HepG2 (cell line): ENCODE measurements around the gene NAT9. TPM values are rescaled to one million over a fixed set of nuclear protein-coding genes. Genes with fewer than 3 reads are reported as not detected.
A peak's percentile ranks its signal among the peaks of the same experiment; 100 is the strongest.

Experiments
- ATF7 ChIP-seq, 2 experiments: fragments of 450-650 bp in 1 of 2; sonication (generic) in 1 of 2; formaldehyde crosslinking in 1 of 2; IDR thresholded peaks; 2 replicates each; pipeline versions ENCODE4 v1.4.0 to v1.6.1; 2016 to 2020; ENCODE audit warnings: antibody characterized with exemption in 1 of 2, mild to moderate bottlenecking in 1 of 2, missing genetic modification reagents in 1 of 2
- CCAR2 ChIP-seq: fragments of 200-400 bp; formaldehyde crosslinking; optimal IDR thresholded peaks from 2 replicates; pipeline ENCODE3; 2018; ENCODE audit warnings: low read depth, mild to moderate bottlenecking, low read length, moderate library complexity
- NBN ChIP-seq: fragments of 450-650 bp; conservative IDR thresholded peaks from 2 replicates; pipeline ENCODE4 v1.6.1; 2017
- RBM22 ChIP-seq: fragments of 200-400 bp; formaldehyde crosslinking; optimal IDR thresholded peaks from 2 replicates; pipeline ENCODE3; 2017; ENCODE audit warnings: mild to moderate bottlenecking, low read length, moderate library complexity
- SSRP1 ChIP-seq: IDR thresholded peaks from 2 replicates; pipeline ENCODE4 v1.6.1; 2016; ENCODE audit warnings: control low read depth
- ZKSCAN1 ChIP-seq: fragments of 150-350 bp; IDR thresholded peaks from 2 replicates; pipeline ENCODE4 v1.6.1; 2014; ENCODE audit warnings: low read length
- ZNF124 ChIP-seq: sonication (generic); formaldehyde crosslinking; IDR thresholded peaks from 2 replicates; pipeline ENCODE4 v1.4.0; 2020; ENCODE audit warnings: missing genetic modification reagents
- ZNF44 ChIP-seq: sonication (generic); formaldehyde crosslinking; IDR thresholded peaks from 2 replicates; pipeline ENCODE4 v1.5.1; 2020; ENCODE audit warnings: mild to moderate bottlenecking, missing genetic modification reagents
- ZNF558 ChIP-seq: sonication (generic); formaldehyde crosslinking; IDR thresholded peaks from 2 replicates; pipeline ENCODE4 v1.9.0; 2022; ENCODE audit warnings: mild to moderate bottlenecking, missing genetic modification reagents, borderline replicate concordance
- polyA plus RNA-seq, 8 experiments: library from polyadenylated mRNA; depleted of rRNA in 3 of 8; stranded (reverse) in 7 of 8; unstranded in 1 of 8; fragments of >200 nt; fragmentation: Illumina TruSeq in 4 of 8; extraction: Trizol in 4 of 8; gene quantifications; 2 replicates each; pipeline versions ENCODE4 v1.2.1 to v1.2.3, GENCODE V29; 2011 to 2016; ENCODE audit warnings: low read depth in 4 of 8, missing spikeins in 1 of 8, mixed read lengths in 1 of 8; ENCODE audit not compliant: insufficient read depth in 1 of 8
- total RNA-seq, 5 experiments: library from RNA; depleted of rRNA; stranded (reverse); fragments of >200 nt; fragmentation: Illumina TruSeq; extraction: Trizol; gene quantifications; 2 replicates each; pipeline ENCODE4 v1.2.3, GENCODE V29; 2016; ENCODE audit warnings: low read depth in 1 of 5
- TF ChIP-seq, protein P1 (sequence below): sonication (generic); formaldehyde crosslinking; IDR thresholded peaks from 2 replicates; pipeline ENCODE4 v1.8.1; 2022; ENCODE audit warnings: low read depth, mild to moderate bottlenecking, missing genetic modification reagents
- TF ChIP-seq, protein P2 (sequence below): sonication (generic); formaldehyde crosslinking; IDR thresholded peaks from 2 replicates; pipeline ENCODE4 v1.4.0; 2020; ENCODE audit warnings: missing genetic modification reagents, mild to moderate bottlenecking, borderline replicate concordance
- TF ChIP-seq, protein P3 (sequence below): sonication (generic); formaldehyde crosslinking; IDR thresholded peaks from 2 replicates; pipeline ENCODE4 v1.5.0; 2020; ENCODE audit warnings: mild to moderate bottlenecking, missing genetic modification reagents
- TF ChIP-seq, protein P4 (sequence below): sonication (generic); formaldehyde crosslinking; IDR thresholded peaks from 2 replicates; pipeline ENCODE4 v1.5.1; 2020; ENCODE audit warnings: missing genetic modification reagents, mild to moderate bottlenecking, borderline replicate concordance
- TF ChIP-seq, protein P5 (sequence below): sonication (generic); formaldehyde crosslinking; IDR thresholded peaks from 2 replicates; pipeline ENCODE4 v1.4.0; 2020; ENCODE audit warnings: low read depth, mild to moderate bottlenecking, missing genetic modification reagents
- TF ChIP-seq, protein P6 (sequence below): sonication (generic); formaldehyde crosslinking; conservative IDR thresholded peaks from 2 replicates; pipeline ENCODE4 v1.4.0; 2020; ENCODE audit warnings: mild to moderate bottlenecking, missing genetic modification reagents, moderate library complexity

The NAT9 gene
- total and polyA plus RNA-seq, 2 of the 13 experiments (the other 11 are each of a cell fraction or from before 2014, with no cell fraction given): 39.7 to 44.2 TPM

DNA sequence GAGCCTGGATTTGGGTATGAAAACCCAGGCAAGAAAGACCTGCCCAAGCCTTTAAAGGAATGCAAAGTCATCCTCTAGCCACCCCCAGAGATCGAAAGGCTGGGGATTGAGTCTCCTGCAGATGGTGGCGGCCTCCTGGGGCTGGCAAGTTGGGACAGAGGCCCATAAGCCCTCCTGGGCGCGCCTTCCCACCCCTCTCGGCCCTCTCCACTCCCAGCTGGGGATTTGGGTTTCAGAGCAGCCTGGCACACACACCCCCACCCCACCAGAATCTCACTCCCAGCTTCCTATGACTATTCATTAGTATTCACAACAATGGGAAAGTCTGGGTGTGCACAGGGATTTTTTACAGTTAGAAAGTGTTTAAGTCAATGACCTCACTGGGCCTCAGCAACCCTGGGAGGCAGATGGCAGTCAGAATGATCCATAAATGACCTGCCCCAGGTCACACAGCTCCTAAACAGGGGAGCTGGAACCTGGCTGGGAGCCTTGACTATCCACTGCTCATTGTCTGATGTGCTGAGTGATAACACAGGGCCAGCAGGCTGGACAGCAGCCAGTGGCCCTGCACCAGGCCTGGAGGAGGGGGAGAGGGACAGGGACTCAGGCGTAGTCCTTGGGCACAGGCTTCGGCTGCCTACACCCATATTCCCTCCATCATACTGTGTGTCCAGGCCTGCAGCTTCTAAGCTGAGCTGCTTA, 15.6 kb downstream of the NAT9 start (continued):
- TF ChIP-seq, protein P1, sequence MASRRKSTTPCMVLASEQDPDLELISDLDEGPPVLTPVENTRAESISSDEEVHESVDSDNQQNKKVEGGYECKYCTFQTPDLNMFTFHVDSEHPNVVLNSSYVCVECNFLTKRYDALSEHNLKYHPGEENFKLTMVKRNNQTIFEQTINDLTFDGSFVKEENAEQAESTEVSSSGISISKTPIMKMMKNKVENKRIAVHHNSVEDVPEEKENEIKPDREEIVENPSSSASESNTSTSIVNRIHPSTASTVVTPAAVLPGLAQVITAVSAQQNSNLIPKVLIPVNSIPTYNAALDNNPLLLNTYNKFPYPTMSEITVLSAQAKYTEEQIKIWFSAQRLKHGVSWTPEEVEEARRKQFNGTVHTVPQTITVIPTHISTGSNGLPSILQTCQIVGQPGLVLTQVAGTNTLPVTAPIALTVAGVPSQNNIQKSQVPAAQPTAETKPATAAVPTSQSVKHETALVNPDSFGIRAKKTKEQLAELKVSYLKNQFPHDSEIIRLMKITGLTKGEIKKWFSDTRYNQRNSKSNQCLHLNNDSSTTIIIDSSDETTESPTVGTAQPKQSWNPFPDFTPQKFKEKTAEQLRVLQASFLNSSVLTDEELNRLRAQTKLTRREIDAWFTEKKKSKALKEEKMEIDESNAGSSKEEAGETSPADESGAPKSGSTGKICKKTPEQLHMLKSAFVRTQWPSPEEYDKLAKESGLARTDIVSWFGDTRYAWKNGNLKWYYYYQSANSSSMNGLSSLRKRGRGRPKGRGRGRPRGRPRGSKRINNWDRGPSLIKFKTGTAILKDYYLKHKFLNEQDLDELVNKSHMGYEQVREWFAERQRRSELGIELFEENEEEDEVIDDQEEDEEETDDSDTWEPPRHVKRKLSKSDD (CRISPR knock-in tag): no peak
- TF ChIP-seq CCAR2 (no peak), ZNF124 (no peak), ZNF44 (peak; percentile 53; the same call in 1 of the 2 replicates), ATF7 (IDR thresholded peaks at IDR 0.05) (no peak), ATF7 (CRISPR knock-in tag; IDR thresholded peaks at IDR 0.05) (no peak), ZNF558 (no peak), SSRP1 (CRISPR knock-in tag) (no peak), RBM22 (no peak), ZKSCAN1 (no peak), NBN (no peak)
- TF ChIP-seq, protein P2, sequence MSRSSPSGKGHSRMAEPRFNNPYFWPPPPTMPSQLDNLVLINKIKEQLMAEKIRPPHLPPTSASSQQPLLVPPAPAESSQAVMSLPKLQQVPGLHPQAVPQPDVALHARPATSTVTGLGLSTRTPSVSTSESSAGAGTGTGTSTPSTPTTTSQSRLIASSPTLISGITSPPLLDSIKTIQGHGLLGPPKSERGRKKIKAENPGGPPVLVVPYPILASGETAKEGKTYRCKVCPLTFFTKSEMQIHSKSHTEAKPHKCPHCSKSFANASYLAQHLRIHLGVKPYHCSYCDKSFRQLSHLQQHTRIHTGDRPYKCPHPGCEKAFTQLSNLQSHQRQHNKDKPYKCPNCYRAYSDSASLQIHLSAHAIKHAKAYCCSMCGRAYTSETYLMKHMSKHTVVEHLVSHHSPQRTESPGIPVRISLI (CRISPR knock-in tag): 0 out of 2 replicates have a peak, but pooled peaks have one; percentile 18
- TF ChIP-seq, protein P3, sequence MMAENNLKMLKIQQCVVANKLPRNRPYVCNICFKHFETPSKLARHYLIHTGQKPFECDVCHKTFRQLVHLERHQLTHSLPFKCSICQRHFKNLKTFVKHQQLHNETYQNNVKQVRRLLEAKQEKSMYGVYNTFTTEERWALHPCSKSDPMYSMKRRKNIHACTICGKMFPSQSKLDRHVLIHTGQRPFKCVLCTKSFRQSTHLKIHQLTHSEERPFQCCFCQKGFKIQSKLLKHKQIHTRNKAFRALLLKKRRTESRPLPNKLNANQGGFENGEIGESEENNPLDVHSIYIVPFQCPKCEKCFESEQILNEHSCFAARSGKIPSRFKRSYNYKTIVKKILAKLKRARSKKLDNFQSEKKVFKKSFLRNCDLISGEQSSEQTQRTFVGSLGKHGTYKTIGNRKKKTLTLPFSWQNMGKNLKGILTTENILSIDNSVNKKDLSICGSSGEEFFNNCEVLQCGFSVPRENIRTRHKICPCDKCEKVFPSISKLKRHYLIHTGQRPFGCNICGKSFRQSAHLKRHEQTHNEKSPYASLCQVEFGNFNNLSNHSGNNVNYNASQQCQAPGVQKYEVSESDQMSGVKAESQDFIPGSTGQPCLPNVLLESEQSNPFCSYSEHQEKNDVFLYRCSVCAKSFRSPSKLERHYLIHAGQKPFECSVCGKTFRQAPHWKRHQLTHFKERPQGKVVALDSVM (CRISPR knock-in tag): no peak
- TF ChIP-seq, protein P4, sequence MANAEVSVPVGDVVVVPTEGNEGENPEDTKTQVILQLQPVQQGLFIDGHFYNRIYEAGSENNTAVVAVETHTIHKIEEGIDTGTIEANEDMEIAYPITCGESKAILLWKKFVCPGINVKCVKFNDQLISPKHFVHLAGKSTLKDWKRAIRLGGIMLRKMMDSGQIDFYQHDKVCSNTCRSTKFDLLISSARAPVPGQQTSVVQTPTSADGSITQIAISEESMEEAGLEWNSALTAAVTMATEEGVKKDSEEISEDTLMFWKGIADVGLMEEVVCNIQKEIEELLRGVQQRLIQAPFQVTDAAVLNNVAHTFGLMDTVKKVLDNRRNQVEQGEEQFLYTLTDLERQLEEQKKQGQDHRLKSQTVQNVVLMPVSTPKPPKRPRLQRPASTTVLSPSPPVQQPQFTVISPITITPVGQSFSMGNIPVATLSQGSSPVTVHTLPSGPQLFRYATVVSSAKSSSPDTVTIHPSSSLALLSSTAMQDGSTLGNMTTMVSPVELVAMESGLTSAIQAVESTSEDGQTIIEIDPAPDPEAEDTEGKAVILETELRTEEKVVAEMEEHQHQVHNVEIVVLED (CRISPR knock-in tag): no peak
- TF ChIP-seq, protein P5, sequence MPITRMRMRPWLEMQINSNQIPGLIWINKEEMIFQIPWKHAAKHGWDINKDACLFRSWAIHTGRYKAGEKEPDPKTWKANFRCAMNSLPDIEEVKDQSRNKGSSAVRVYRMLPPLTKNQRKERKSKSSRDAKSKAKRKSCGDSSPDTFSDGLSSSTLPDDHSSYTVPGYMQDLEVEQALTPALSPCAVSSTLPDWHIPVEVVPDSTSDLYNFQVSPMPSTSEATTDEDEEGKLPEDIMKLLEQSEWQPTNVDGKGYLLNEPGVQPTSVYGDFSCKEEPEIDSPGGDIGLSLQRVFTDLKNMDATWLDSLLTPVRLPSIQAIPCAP: no peak
- TF ChIP-seq, protein P6, sequence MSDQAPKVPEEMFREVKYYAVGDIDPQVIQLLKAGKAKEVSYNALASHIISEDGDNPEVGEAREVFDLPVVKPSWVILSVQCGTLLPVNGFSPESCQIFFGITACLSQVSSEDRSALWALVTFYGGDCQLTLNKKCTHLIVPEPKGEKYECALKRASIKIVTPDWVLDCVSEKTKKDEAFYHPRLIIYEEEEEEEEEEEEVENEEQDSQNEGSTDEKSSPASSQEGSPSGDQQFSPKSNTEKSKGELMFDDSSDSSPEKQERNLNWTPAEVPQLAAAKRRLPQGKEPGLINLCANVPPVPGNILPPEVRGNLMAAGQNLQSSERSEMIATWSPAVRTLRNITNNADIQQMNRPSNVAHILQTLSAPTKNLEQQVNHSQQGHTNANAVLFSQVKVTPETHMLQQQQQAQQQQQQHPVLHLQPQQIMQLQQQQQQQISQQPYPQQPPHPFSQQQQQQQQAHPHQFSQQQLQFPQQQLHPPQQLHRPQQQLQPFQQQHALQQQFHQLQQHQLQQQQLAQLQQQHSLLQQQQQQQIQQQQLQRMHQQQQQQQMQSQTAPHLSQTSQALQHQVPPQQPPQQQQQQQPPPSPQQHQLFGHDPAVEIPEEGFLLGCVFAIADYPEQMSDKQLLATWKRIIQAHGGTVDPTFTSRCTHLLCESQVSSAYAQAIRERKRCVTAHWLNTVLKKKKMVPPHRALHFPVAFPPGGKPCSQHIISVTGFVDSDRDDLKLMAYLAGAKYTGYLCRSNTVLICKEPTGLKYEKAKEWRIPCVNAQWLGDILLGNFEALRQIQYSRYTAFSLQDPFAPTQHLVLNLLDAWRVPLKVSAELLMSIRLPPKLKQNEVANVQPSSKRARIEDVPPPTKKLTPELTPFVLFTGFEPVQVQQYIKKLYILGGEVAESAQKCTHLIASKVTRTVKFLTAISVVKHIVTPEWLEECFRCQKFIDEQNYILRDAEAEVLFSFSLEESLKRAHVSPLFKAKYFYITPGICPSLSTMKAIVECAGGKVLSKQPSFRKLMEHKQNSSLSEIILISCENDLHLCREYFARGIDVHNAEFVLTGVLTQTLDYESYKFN (CRISPR knock-in tag): peak; percentile 42
